Measurements from ENCODE around the gene ZNF438. TPM values are rescaled to one million over a fixed set of nuclear protein-coding genes. Genes with fewer than 3 reads are reported as not detected.
A peak's percentile ranks its signal among the peaks of the same experiment; 100 is the strongest.

The ZNF438 gene
- total and polyA plus RNA-seq, 7 experiments from 2014 or later: 3.9 to 9.4 (median 4.2) TPM

DNA sequence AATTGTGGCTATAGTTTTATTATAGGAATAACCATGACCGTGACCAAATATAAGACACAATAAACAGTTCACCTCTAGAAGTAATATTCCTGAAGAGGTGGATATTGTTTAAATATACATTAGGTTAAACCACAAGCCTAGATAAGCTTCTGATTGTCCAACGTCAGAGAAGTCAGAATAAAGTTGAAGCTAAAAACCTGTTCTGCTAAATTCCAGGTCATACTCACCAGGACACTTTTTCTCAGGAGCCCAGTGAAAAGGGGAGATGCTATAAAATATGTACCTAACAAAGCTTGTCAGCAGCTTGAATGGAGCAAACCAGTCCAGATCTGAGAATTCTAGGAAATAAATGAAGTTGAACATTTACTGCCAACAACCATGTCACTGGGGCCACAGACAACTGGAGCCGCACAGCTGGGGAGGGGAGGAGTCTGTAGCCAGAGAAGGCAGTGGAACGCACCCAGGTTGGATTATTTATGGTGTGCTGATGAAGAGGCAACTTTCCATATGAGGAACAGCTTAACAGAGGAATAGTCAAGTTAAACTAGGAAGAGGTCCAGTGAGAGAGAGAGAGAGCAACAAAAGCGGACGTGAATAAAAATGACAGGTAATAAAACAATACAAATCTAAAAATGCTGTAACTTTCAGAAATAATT lies 191.1 kb downstream of the ZNF438 start:
- CTCF ChIA-PET: no interaction called here
- H3K9me3 Mint-ChIP-seq: no peaks in the 10 kb centered on the region
- POLR2A ChIA-PET: interaction anchor here (0.6 to 1.1 kb wide), 3 partner anchors 10 to 56 kb away, joined by 3 to 4 read pairs (median 3); no protein-coding TSS in a partner anchor
- intact Hi-C loops (cut with micrococcal nuclease): no loop called here
- DNase-seq: no peak
- H3K36me3 Mint-ChIP-seq: peaks cover 0 to 18% (median 3%) of the 10 kb centered on the region in 5 donors
- peak overlapping the region in 1 of 9 donors; percentile 53 for H3K27ac Mint-ChIP-seq
- H3K27me3 ChIP-seq (ENCODE audit: control insufficient read depth in 2 of 2, insufficient read depth in 2 of 2, low read length in 2 of 2): no peaks in the 10 kb centered on the region
- peaks cover 0 to 4% (median 0%) of the 10 kb centered on the region in 7 donors for H3K4me1 Mint-ChIP-seq
- H3K4me3 Mint-ChIP-seq: no peak overlapping the region
- no peak for ATAC-seq
- no peaks in the 10 kb centered on the region for H3K27me3 Mint-ChIP-seq
- no peak overlapping the region for H3K27ac ChIP-seq (ENCODE audit: low read depth, low read length)
- no peaks in the 10 kb centered on the region for H3K4me1 ChIP-seq (ENCODE audit: control insufficient read depth in 2 of 2, insufficient read depth in 2 of 2, low read length in 2 of 2)
- no peaks in the 10 kb centered on the region for H3K9me3 ChIP-seq (ENCODE audit: control insufficient read depth in 2 of 3, low read length in 3 of 3)
- no peaks in the 10 kb centered on the region for H3K36me3 ChIP-seq (ENCODE audit: control insufficient read depth in 2 of 3, insufficient read depth in 3 of 3, low read length in 3 of 3)
- no peak overlapping the region for H3K4me3 ChIP-seq (ENCODE audit: low read length)

- ATAC-seq (no peak), DNase-seq (no peak)
- ChIA-PET CTCF (no interaction called here), POLR2A (interaction anchor here (0.9 kb wide), 1 partner anchor 55 kb away, joined by 3 read pairs; no protein-coding TSS in a partner anchor)
- Histone ChIP-seq H3K4me3 (ENCODE audit: low read length) (no peak overlapping the region), H3K4me1 (ENCODE audit: control insufficient read depth in 2 of 2, insufficient read depth in 2 of 2, low read length in 2 of 2) (no peaks in the 10 kb centered on the region), H3K27me3 (ENCODE audit: control insufficient read depth in 2 of 2, insufficient read depth in 2 of 2, low read length in 2 of 2) (no peaks in the 10 kb centered on the region), H3K36me3 (ENCODE audit: control insufficient read depth in 2 of 3, insufficient read depth in 3 of 3, low read length in 3 of 3) (no peaks in the 10 kb centered on the region), H3K27ac (ENCODE audit: low read depth, low read length) (no peak overlapping the region), H3K9me3 (ENCODE audit: control insufficient read depth in 2 of 3, low read length in 3 of 3) (no peaks in the 10 kb centered on the region)
- Mint-ChIP-seq H3K27me3 (no peaks in the 10 kb centered on the region), H3K36me3 (peaks cover 0 to 18% (median 0%) of the 10 kb centered on the region in 5 donors), H3K4me1 (peaks cover 0 to 4% (median 0%) of the 10 kb centered on the region in 7 donors), H3K27ac (no peak overlapping the region), H3K4me3 (no peak overlapping the region), H3K9me3 (no peaks in the 10 kb centered on the region)
- intact Hi-C loops (cut with micrococcal nuclease): no loop called here
Measured at GRCh38 chr10:30839652-30840051, 192.0 kb downstream of the ZNF438 start.

DNA sequence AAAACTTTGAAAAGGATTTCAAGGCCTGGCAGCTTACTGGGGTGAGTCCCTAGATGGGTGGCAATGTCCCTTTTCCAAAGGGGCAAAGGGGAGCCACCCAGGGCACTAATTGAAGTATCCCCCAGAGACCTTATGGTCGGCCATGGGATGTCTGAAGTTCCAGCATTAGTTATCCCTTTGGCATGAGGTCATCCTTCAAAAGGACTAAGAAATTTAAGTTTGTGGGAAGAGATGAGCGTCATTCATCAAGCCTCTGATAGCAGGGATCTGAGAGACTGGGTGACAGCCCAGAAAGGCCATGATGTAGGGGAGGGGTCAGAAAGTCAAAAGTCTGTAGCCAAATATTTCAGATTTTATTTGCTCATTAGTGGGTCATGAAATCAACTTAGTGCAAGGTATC lies 195.3 kb downstream of the ZNF438 start:
- no peak overlapping the region for H3K27ac Mint-ChIP-seq
- no peak overlapping the region for H3K4me3 ChIP-seq (ENCODE audit: low read length)
- POLR2A ChIA-PET: no interaction called here

GRCh38 chr10:30835146-30835545 lies 196.5 kb downstream of the ZNF438 start:
- Histone ChIP-seq H3K36me3 (ENCODE audit: control insufficient read depth in 2 of 3, insufficient read depth in 3 of 3, low read length in 3 of 3) (no peaks in the 10 kb centered on the region), H3K27me3 (ENCODE audit: control insufficient read depth in 2 of 2, insufficient read depth in 2 of 2, low read length in 2 of 2) (no peaks in the 10 kb centered on the region), H3K4me3 (ENCODE audit: low read length) (no peak overlapping the region), H3K27ac (ENCODE audit: low read depth, low read length) (no peak overlapping the region), H3K4me1 (ENCODE audit: control insufficient read depth in 2 of 2, insufficient read depth in 2 of 2, low read length in 2 of 2) (no peaks in the 10 kb centered on the region), H3K9me3 (ENCODE audit: control insufficient read depth in 2 of 3, low read length in 3 of 3) (no peaks in the 10 kb centered on the region)
- Mint-ChIP-seq H3K4me3 (no peak overlapping the region), H3K27ac (no peak overlapping the region), H3K36me3 (peaks cover 0 to 15% (median 0%) of the 10 kb centered on the region in 5 donors), H3K27me3 (peaks cover 0 to 4% (median 0%) of the 10 kb centered on the region in 5 donors), H3K9me3 (no peaks in the 10 kb centered on the region), H3K4me1 (peaks cover 0 to 1% (median 0%) of the 10 kb centered on the region in 7 donors)
- DNase-seq (no peak), ATAC-seq (no peak)
- intact Hi-C loops (cut with micrococcal nuclease): no loop called here
- ChIA-PET CTCF (no interaction called here), POLR2A (no interaction called here)

More for the DNA sequence above, 195.3 kb downstream of the ZNF438 start:
- Mint-ChIP-seq H3K4me1 (peaks cover 0 to 4% (median 0%) of the 10 kb centered on the region in 7 donors), H3K36me3 (peaks cover 0 to 15% (median 0%) of the 10 kb centered on the region in 5 donors), H3K4me3 (no peak overlapping the region), H3K27me3 (peaks cover 0 to 4% (median 0%) of the 10 kb centered on the region in 5 donors), H3K9me3 (no peaks in the 10 kb centered on the region)
- H3K27ac ChIP-seq (ENCODE audit: low read depth, low read length): no peak overlapping the region
- no peak for DNase-seq
- CTCF ChIA-PET: interaction anchor here (0.7 kb wide), 1 partner anchor 123 kb away, joined by 5 read pairs; no protein-coding TSS in a partner anchor
- H3K27me3 ChIP-seq (ENCODE audit: control insufficient read depth in 2 of 2, insufficient read depth in 2 of 2, low read length in 2 of 2): no peaks in the 10 kb centered on the region
- no peaks in the 10 kb centered on the region for H3K4me1 ChIP-seq (ENCODE audit: control insufficient read depth in 2 of 2, insufficient read depth in 2 of 2, low read length in 2 of 2)
- H3K36me3 ChIP-seq (ENCODE audit: control insufficient read depth in 2 of 3, insufficient read depth in 3 of 3, low read length in 3 of 3): no peaks in the 10 kb centered on the region
- intact Hi-C loops (cut with micrococcal nuclease): no loop called here
- H3K9me3 ChIP-seq (ENCODE audit: control insufficient read depth in 2 of 3, low read length in 3 of 3): no peaks in the 10 kb centered on the region
- no peak for ATAC-seq

- CTCF ChIA-PET: interaction anchor here (1.2 kb wide), 1 partner anchor 22 kb away, joined by 5 read pairs; no protein-coding TSS in a partner anchor
- H3K27ac Mint-ChIP-seq: no peak overlapping the region
- peaks cover 0 to 15% (median 0%) of the 10 kb centered on the region in 5 donors for H3K36me3 Mint-ChIP-seq
- no peaks in the 10 kb centered on the region for H3K4me1 ChIP-seq (ENCODE audit: control insufficient read depth in 2 of 2, insufficient read depth in 2 of 2, low read length in 2 of 2)
- peaks cover 0 to 4% (median 0%) of the 10 kb centered on the region in 5 donors for H3K27me3 Mint-ChIP-seq
- H3K36me3 ChIP-seq (ENCODE audit: control insufficient read depth in 2 of 3, insufficient read depth in 3 of 3, low read length in 3 of 3): no peaks in the 10 kb centered on the region
- no peak overlapping the region for H3K4me3 Mint-ChIP-seq
- H3K4me3 ChIP-seq (ENCODE audit: low read length): no peak overlapping the region
- intact Hi-C loops (cut with micrococcal nuclease): no loop called here
- H3K9me3 ChIP-seq (ENCODE audit: control insufficient read depth in 2 of 3, low read length in 3 of 3): no peaks in the 10 kb centered on the region
- POLR2A ChIA-PET: no interaction called here
- no peaks in the 10 kb centered on the region for H3K9me3 Mint-ChIP-seq
- peaks cover 0 to 1% (median 0%) of the 10 kb centered on the region in 7 donors for H3K4me1 Mint-ChIP-seq
- DNase-seq (no peak), ATAC-seq (no peak)
- H3K27ac ChIP-seq (ENCODE audit: low read depth, low read length): no peak overlapping the region
- H3K27me3 ChIP-seq (ENCODE audit: control insufficient read depth in 2 of 2, insufficient read depth in 2 of 2, low read length in 2 of 2): no peaks in the 10 kb centered on the region
Measured at GRCh38 chr10:30834651-30835050, 197.0 kb downstream of the ZNF438 start.

GRCh38 chr10:30834153-30834552 lies 197.5 kb downstream of the ZNF438 start:
- no peaks in the 10 kb centered on the region for H3K36me3 ChIP-seq (ENCODE audit: control insufficient read depth in 2 of 3, insufficient read depth in 3 of 3, low read length in 3 of 3)
- intact Hi-C loops (cut with micrococcal nuclease): no loop called here
- H3K27ac ChIP-seq (ENCODE audit: low read depth, low read length): no peak overlapping the region
- no peak overlapping the region for H3K4me3 Mint-ChIP-seq
- H3K27me3 Mint-ChIP-seq: peaks cover 0 to 4% (median 0%) of the 10 kb centered on the region in 5 donors
- DNase-seq (no peak), ATAC-seq (no peak)
- ChIA-PET CTCF (interaction anchor here (1.2 kb wide), 1 partner anchor 21 kb away, joined by 5 read pairs; no protein-coding TSS in a partner anchor), POLR2A (no interaction called here)
- H3K27ac Mint-ChIP-seq: no peak overlapping the region
- no peaks in the 10 kb centered on the region for H3K9me3 ChIP-seq (ENCODE audit: control insufficient read depth in 2 of 3, low read length in 3 of 3)
- H3K36me3 Mint-ChIP-seq: peaks cover 0 to 11% (median 0%) of the 10 kb centered on the region in 5 donors
- H3K27me3 ChIP-seq (ENCODE audit: control insufficient read depth in 2 of 2, insufficient read depth in 2 of 2, low read length in 2 of 2): no peaks in the 10 kb centered on the region
- no peaks in the 10 kb centered on the region for H3K9me3 Mint-ChIP-seq
- peaks cover 0 to 1% (median 0%) of the 10 kb centered on the region in 7 donors for H3K4me1 Mint-ChIP-seq
- H3K4me1 ChIP-seq (ENCODE audit: control insufficient read depth in 2 of 2, insufficient read depth in 2 of 2, low read length in 2 of 2): no peaks in the 10 kb centered on the region
- H3K4me3 ChIP-seq (ENCODE audit: low read length): no peak overlapping the region

- no peaks in the 10 kb centered on the region for H3K36me3 ChIP-seq (ENCODE audit: control insufficient read depth in 2 of 3, insufficient read depth in 3 of 3, low read length in 3 of 3)
- Mint-ChIP-seq H3K27ac (peak overlapping the region in 2 of 9 donors; percentile 8 to 34), H3K4me1 (peaks cover 0 to 1% (median 0%) of the 10 kb centered on the region in 7 donors), H3K4me3 (no peak overlapping the region), H3K36me3 (peaks cover 0 to 6% (median 0%) of the 10 kb centered on the region in 5 donors), H3K27me3 (peaks cover 0 to 4% (median 0%) of the 10 kb centered on the region in 5 donors), H3K9me3 (no peaks in the 10 kb centered on the region)
- ATAC-seq (no peak), DNase-seq (no peak)
- POLR2A ChIA-PET: no interaction called here
- no peaks in the 10 kb centered on the region for H3K4me1 ChIP-seq (ENCODE audit: control insufficient read depth in 2 of 2, insufficient read depth in 2 of 2, low read length in 2 of 2)
- intact Hi-C loops (cut with micrococcal nuclease): no loop called here
- CTCF ChIA-PET: interaction anchor here (1.2 kb wide), 1 partner anchor 21 kb away, joined by 5 read pairs; no protein-coding TSS in a partner anchor
- no peak overlapping the region for H3K4me3 ChIP-seq (ENCODE audit: low read length)
- H3K27me3 ChIP-seq (ENCODE audit: control insufficient read depth in 2 of 2, insufficient read depth in 2 of 2, low read length in 2 of 2): no peaks in the 10 kb centered on the region
- no peaks in the 10 kb centered on the region for H3K9me3 ChIP-seq (ENCODE audit: control insufficient read depth in 2 of 3, low read length in 3 of 3)
- no peak overlapping the region for H3K27ac ChIP-seq (ENCODE audit: low read depth, low read length)
Measured at GRCh38 chr10:30833628-30833970, 198.1 kb downstream of the ZNF438 start.

All from naive thymus-derived CD4-positive, alpha-beta T cell (primary cell).